AG04450 (cell line): ENCODE results near the gene DIP2C. TPM values are rescaled to one million over a fixed set of nuclear protein-coding genes. Genes with fewer than 3 reads are reported as not detected.

Experiments
- CTCF ChIA-PET: fragments of 300-600, 350-600 bp; formaldehyde crosslinking; extraction: SDS; loops from one replicate; lab custom pipeline; 2022; ENCODE audit warnings: antibody characterized with exemption, inconsistent platforms; lab: Charles Lee
- POLR2A ChIA-PET: fragments of 350-600 bp; formaldehyde crosslinking; extraction: SDS; loops from one replicate; lab custom pipeline; 2021; ENCODE audit warnings: antibody characterized with exemption, inconsistent platforms; lab: Yijun Ruan, JAX
- DNase-seq: peaks from one replicate; pipeline ENCODE4 v3.0.0-alpha.2; 2011; ENCODE audit warnings: low read depth, low spot score
- H3K27ac ChIP-seq: one replicate; pipeline ENCODE4 v1.5.1; 2012; ENCODE audit warnings: low read depth, low read length, control low read depth
- H3K27me3 ChIP-seq: one replicate; pipeline ENCODE4 v1.6.0; 2012; ENCODE audit warnings: low read length; ENCODE audit not compliant: control insufficient read depth, insufficient read depth
- H3K4me3 ChIP-seq: 2 replicates; pipeline ENCODE4 v1.5.1; 2011; ENCODE audit warnings: mild to moderate bottlenecking, low read depth, low read length, control low read depth
- H3K9me3 ChIP-seq: 2 replicates; pipeline ENCODE4 v1.5.1; 2012; ENCODE audit warnings: low read length; ENCODE audit not compliant: control insufficient read depth, insufficient read depth
- CTCF ChIP-seq: IDR thresholded peaks from 2 replicates; pipeline ENCODE4 v1.5.1; 2011; ENCODE audit warnings: low read depth, low read length, control low read depth, inconsistent platforms
- polyA plus RNA-seq: library from polyadenylated mRNA; depleted of rRNA; stranded (reverse); fragments of >200 nt; gene quantifications from 2 replicates; pipeline ENCODE4 v1.2.3, GENCODE V29; 2011

DIP2C gene
- polyA plus RNA-seq, 1 experiment: 9.6 TPM

- DNase-seq: no peak
- TF ChIP-seq CTCF: no peak
- Histone ChIP-seq H3K4me3 (no peak overlapping the region), H3K9me3 (no peaks in the 10 kb centered on the region), H3K27ac (no peak overlapping the region), H3K27me3 (no peaks in the 10 kb centered on the region)
- ChIA-PET POLR2A (no interaction called here), CTCF (interaction anchor here (1.0 to 3.1 kb wide), 2 partner anchors 9 to 123 kb away, joined by 3 to 25 read pairs; no protein-coding TSS in a partner anchor)
Observed at GRCh38 chr10:501596-501995, 187.9 kb downstream of the DIP2C start.

GRCh38 chr10:500876-501275, 188.6 kb downstream of the DIP2C start:
- no peaks in the 10 kb centered on the region for H3K9me3 ChIP-seq
- POLR2A ChIA-PET: interaction anchor here (0.7 kb wide), 1 partner anchor 10 kb away, joined by 3 read pairs; no protein-coding TSS in a partner anchor
- no peaks in the 10 kb centered on the region for H3K27me3 ChIP-seq
- TF ChIP-seq CTCF: no peak
- CTCF ChIA-PET: interaction anchor here (3.1 kb wide), 1 partner anchor 10 kb away, joined by 25 read pairs; no protein-coding TSS in a partner anchor
- no peak overlapping the region for H3K27ac ChIP-seq
- DNase-seq: no peak
- no peak overlapping the region for H3K4me3 ChIP-seq

- Histone ChIP-seq H3K4me3 (no peak overlapping the region), H3K27ac (no peak overlapping the region), H3K27me3 (no peaks in the 10 kb centered on the region), H3K9me3 (no peaks in the 10 kb centered on the region)
- CTCF ChIA-PET: interaction anchor here (3.1 kb wide), 1 partner anchor 11 kb away, joined by 25 read pairs; no protein-coding TSS in a partner anchor
- DNase-seq: no peak
- no peak for TF ChIP-seq CTCF
- POLR2A ChIA-PET: no interaction called here
Observed at GRCh38 chr10:499991-500390, 189.5 kb downstream of the DIP2C start.

GRCh38 chr10:498760-499435, 190.6 kb downstream of the DIP2C start:
- no peak for TF ChIP-seq CTCF
- H3K4me3 ChIP-seq: no peak overlapping the region
- H3K27me3 ChIP-seq: no peaks in the 10 kb centered on the region
- POLR2A ChIA-PET: no interaction called here
- CTCF ChIA-PET: no interaction called here
- H3K27ac ChIP-seq: no peak overlapping the region
- DNase-seq: no peak
- no peaks in the 10 kb centered on the region for H3K9me3 ChIP-seq

GRCh38 chr10:497898-498451, 191.5 kb downstream of the DIP2C start:
- no peak overlapping the region for H3K4me3 ChIP-seq
- no peaks in the 10 kb centered on the region for H3K9me3 ChIP-seq
- no peaks in the 10 kb centered on the region for H3K27me3 ChIP-seq
- TF ChIP-seq CTCF: no peak
- DNase-seq: no peak
- ChIA-PET CTCF (interaction anchor here (1.0 kb wide), 1 partner anchor 15 kb away, joined by 4 read pairs; no protein-coding TSS in a partner anchor), POLR2A (no interaction called here)
- no peak overlapping the region for H3K27ac ChIP-seq
